GM23338 (cell line): Measurements from ENCODE around the gene TMEM185A. TPM values are rescaled to one million over a fixed set of nuclear protein-coding genes. Genes with fewer than 3 reads are reported as not detected.
"Not testable (repeated sequence)": the region's sequence is repeated elsewhere in the genome, so short reads cannot be mapped to it uniquely, and the experiment has no call there.

Source experiments
- ATAC-seq: fragments of 200-7000 bp; cut with Tn5 transposase; 3 replicates; pipeline ENCODE4 v1.9.1; 2020
- DNase-seq: peaks from one replicate; pipeline ENCODE4 v3.0.0-alpha.2; 2015; ENCODE audit warnings: low spot score
- H2AFZ ChIP-seq: fragments of 200-600 bp; sonication (generic); 2 replicates; pipeline ENCODE4 v1.8.0; 2016; ENCODE audit warnings: antibody characterized with exemption, mild to moderate bottlenecking, moderate library complexity
- H3F3A ChIP-seq: fragments of 200-600 bp; sonication (generic); replicated peaks from 2 replicates; pipeline ENCODE4 v1.8.0; 2017; ENCODE audit warnings: antibody characterized with exemption, mixed run types, low read depth
- H3K27ac ChIP-seq: fragments of 200-600 bp; sonication (generic); 2 replicates; pipeline ENCODE4 v1.6.1; 2016; ENCODE audit warnings: low read depth
- H3K27me3 ChIP-seq: fragments of 200-600 bp; sonication (generic); 2 replicates; pipeline ENCODE4 v1.8.0; 2016; ENCODE audit warnings: mild to moderate bottlenecking, mixed run types, moderate library complexity; ENCODE audit not compliant: insufficient read depth
- H3K36me3 ChIP-seq: fragments of 200-600 bp; sonication (generic); 2 replicates; pipeline ENCODE4 v1.8.0; 2016; ENCODE audit warnings: mild to moderate bottlenecking; ENCODE audit not compliant: insufficient read depth
- H3K4me1 ChIP-seq: fragments of 200-600 bp; sonication (generic); 2 replicates; pipeline ENCODE4 v1.8.0; 2016; ENCODE audit warnings: mild to moderate bottlenecking, moderate library complexity; ENCODE audit not compliant: insufficient read depth
- H3K4me2 ChIP-seq: fragments of 200-600 bp; sonication (generic); 2 replicates; pipeline ENCODE4 v1.7.1; 2017; ENCODE audit warnings: mixed run types
- H3K4me3 ChIP-seq: fragments of 200-600 bp; sonication (generic); 2 replicates; pipeline ENCODE4 v1.6.1; 2016; ENCODE audit warnings: mixed run types
- H3K79me2 ChIP-seq: fragments of 200-600 bp; sonication (generic); replicated peaks from 2 replicates; pipeline ENCODE4 v1.8.0; 2017; ENCODE audit warnings: mild to moderate bottlenecking; ENCODE audit not compliant: insufficient read depth
- H3K9me2 ChIP-seq: fragments of 200-600 bp; sonication (generic); 2 replicates; pipeline ENCODE4 v1.8.0; 2017; ENCODE audit not compliant: insufficient read depth
- H4K20me1 ChIP-seq: fragments of 200-600 bp; sonication (generic); replicated peaks from 2 replicates; pipeline ENCODE4 v1.8.0; 2017; ENCODE audit warnings: mild to moderate bottlenecking; ENCODE audit not compliant: insufficient read depth
- H3K27ac Mint-ChIP-seq: 2 replicates; pipeline ENCODE4 v1.8.0; 2020; ENCODE audit warnings: inconsistent platforms, mild to moderate bottlenecking, moderate library complexity, mixed read lengths
- H3K27me3 Mint-ChIP-seq: 3 replicates; pipeline ENCODE4 v1.8.0; 2022; ENCODE audit warnings: low read depth, mild to moderate bottlenecking, moderate library complexity, mixed read lengths, inconsistent platforms; ENCODE audit not compliant: insufficient read depth, poor library complexity
- H3K36me3 Mint-ChIP-seq: 3 replicates; pipeline ENCODE4 v1.8.0; 2021; ENCODE audit warnings: low read depth, mild to moderate bottlenecking, inconsistent platforms, moderate library complexity, mixed read lengths
- H3K4me1 Mint-ChIP-seq: 3 replicates; pipeline ENCODE4 v1.8.0; 2020; ENCODE audit warnings: mild to moderate bottlenecking, inconsistent platforms, mixed read lengths
- H3K4me3 Mint-ChIP-seq: 3 replicates; pipeline ENCODE4 v1.8.0; 2021; ENCODE audit warnings: moderate library complexity, mild to moderate bottlenecking, inconsistent platforms, mixed read lengths
- H3K9me3 Mint-ChIP-seq: 3 replicates; pipeline ENCODE4 v1.8.0; 2020; ENCODE audit warnings: moderate library complexity, mild to moderate bottlenecking, inconsistent platforms, mixed read lengths
- CREB1 ChIP-seq: fragments of 250-450 bp; sonication (Bioruptor Pico); IDR thresholded peaks from 2 replicates; pipeline ENCODE4 v1.5.0; 2020; ENCODE audit warnings: low read depth, mild to moderate bottlenecking, moderate library complexity
- JUNB ChIP-seq: IDR thresholded peaks from one replicate; pipeline ENCODE4 v1.6.1; 2016; ENCODE audit warnings: antibody characterized with exemption; ENCODE audit not compliant: unreplicated experiment
- polyA plus RNA-seq: library from polyadenylated mRNA; unstranded; fragments of >200 nt; fragmentation: Nextera tagmentation; extraction: Ambion mirVana; gene quantifications from 2 replicates; pipeline ENCODE4 v1.2.1, GENCODE V29; 2016
- total RNA-seq: library from RNA; depleted of rRNA; stranded (reverse); fragments of >200 nt; shearing (Covaris generic); gene quantifications from 2 replicates; pipeline ENCODE4 v1.2.3, GENCODE V29; 2014
- TF ChIP-seq, protein P1 (sequence below), 2 experiments: fragments of 200-600 bp in 1 of 2; sonication (generic) in 1 of 2; conservative IDR thresholded peaks; 2 replicates each; pipeline versions ENCODE4 v1.5.1 to v1.6.1; 2016 to 2017; ENCODE audit warnings: antibody characterized with exemption in 2 of 2, low read depth in 2 of 2, mild to moderate bottlenecking in 2 of 2, moderate library complexity in 1 of 2
- TF ChIP-seq, protein P2 (sequence below): IDR thresholded peaks from 2 replicates; pipeline ENCODE4 v1.6.1; 2016; ENCODE audit warnings: antibody characterized with exemption
- TF ChIP-seq, protein P3 (sequence below): IDR thresholded peaks from one replicate; pipeline ENCODE4 v1.6.1; 2018; ENCODE audit warnings: antibody characterized with exemption; ENCODE audit not compliant: unreplicated experiment

The TMEM185A gene
- total and polyA plus RNA-seq, 2 experiments from 2014 or later: 9.3 to 16.7 TPM

DNA sequence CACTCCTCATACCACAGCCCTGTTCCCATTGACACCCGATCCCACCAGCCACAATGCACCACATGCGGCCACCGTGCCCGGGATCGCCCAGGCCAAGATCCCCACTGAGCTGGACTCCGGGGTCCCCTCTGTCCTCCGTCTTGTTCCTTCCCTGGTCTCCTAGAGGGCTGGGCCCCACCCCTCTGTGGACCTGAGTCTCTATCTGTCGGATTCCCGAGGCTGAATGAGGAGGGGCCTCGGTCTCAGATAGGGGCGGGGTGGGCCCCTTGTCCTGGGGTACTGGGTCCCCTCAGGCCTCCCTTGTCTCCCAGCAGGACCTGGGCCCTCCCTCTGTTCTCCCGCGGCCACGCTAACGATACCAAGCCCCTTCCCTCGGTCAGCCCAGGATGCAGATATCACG lies 46.0 kb downstream of the TMEM185A start:
- H3K27ac Mint-ChIP-seq, H3F3A ChIP-seq: not testable (repeated sequence)

DNA sequence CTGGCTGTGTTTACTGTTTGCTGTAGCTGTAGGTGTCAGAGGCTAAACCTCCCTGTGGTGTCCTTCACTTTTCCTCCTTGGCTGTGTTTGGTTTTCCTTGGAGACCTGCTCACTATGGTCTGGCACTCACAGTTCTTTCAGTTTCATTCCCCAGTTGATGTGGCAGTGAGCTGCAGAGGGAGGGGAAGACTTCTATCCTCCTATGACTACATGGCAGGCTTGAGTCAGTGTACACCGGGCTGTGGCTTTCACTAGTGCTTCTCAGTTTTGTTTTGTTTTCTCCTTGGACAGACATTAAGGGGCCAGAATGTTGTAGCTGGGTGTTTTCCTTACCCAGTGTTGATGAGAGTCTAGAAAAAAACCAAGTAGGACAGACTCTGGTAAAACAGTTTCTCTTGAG lies 58.1 kb downstream of the TMEM185A start:
- H3K4me1 Mint-ChIP-seq, H3K27me3 ChIP-seq, H3K4me3 ChIP-seq, H3K9me3 Mint-ChIP-seq, H3K9me2 ChIP-seq, H3K36me3 Mint-ChIP-seq, H3K27ac Mint-ChIP-seq, H4K20me1 ChIP-seq, ATAC-seq, DNase-seq, H3K4me2 ChIP-seq, H3K4me3 Mint-ChIP-seq, H3K27me3 Mint-ChIP-seq, H2AFZ ChIP-seq, H3K4me1 ChIP-seq, H3K27ac ChIP-seq, H3K36me3 ChIP-seq, H3F3A ChIP-seq, H3K79me2 ChIP-seq: not testable (repeated sequence)

More for the DNA sequence above, 46.0 kb downstream of the TMEM185A start:
- not testable (repeated sequence) for H3K4me3 Mint-ChIP-seq, H3K36me3 ChIP-seq, H3K4me3 ChIP-seq, H3K27ac ChIP-seq, H3K79me2 ChIP-seq, H3K9me2 ChIP-seq, DNase-seq, H2AFZ ChIP-seq, ATAC-seq, H3K4me1 ChIP-seq, H3K9me3 Mint-ChIP-seq, H3K4me1 Mint-ChIP-seq, H3K4me2 ChIP-seq, H3K36me3 Mint-ChIP-seq, H4K20me1 ChIP-seq, H3K27me3 ChIP-seq, H3K27me3 Mint-ChIP-seq

DNA sequence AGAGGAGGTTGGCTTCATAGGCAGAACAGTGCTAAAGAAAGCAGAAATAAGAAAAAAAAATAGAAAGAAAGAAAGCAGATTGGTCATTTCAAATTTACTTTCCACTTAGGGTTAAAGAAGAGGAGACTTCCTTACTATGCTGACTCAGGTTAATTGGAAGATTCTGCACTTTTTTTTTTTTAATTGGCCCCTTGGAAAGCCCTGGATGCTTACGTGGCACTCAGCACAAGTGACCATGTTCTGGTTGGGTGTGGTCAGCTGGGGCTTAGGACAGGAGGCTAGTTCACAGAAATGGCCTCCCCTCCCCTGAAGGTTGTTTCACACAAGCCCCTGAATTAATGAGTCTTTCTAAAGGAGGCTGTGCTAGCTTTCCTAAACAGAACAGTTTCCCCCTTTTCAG lies 58.8 kb downstream of the TMEM185A start:
- Histone ChIP-seq H3K79me2 (no peaks in the 10 kb centered on the region), H3K4me3 (no peak overlapping the region), H2AFZ (no peak overlapping the region), H3K27ac (no peak overlapping the region), H3K9me2 (no peaks in the 10 kb centered on the region), H4K20me1 (no peaks in the 10 kb centered on the region), H3K27me3 (no peaks in the 10 kb centered on the region), H3K4me2 (no peak overlapping the region), H3K36me3 (no peaks in the 10 kb centered on the region), H3K4me1 (no peaks in the 10 kb centered on the region), H3F3A (no peaks in the 10 kb centered on the region)
- Mint-ChIP-seq H3K9me3 (no peaks in the 10 kb centered on the region), H3K27ac (no peak overlapping the region), H3K4me3 (no peak overlapping the region), H3K4me1 (peaks cover 7% of the 10 kb centered on the region; the same call in 2 of the 3 replicates), H3K36me3 (no peaks in the 10 kb centered on the region), H3K27me3 (no peaks in the 10 kb centered on the region)
- no peak for ATAC-seq
- no peak for DNase-seq
- TF ChIP-seq, protein P1, sequence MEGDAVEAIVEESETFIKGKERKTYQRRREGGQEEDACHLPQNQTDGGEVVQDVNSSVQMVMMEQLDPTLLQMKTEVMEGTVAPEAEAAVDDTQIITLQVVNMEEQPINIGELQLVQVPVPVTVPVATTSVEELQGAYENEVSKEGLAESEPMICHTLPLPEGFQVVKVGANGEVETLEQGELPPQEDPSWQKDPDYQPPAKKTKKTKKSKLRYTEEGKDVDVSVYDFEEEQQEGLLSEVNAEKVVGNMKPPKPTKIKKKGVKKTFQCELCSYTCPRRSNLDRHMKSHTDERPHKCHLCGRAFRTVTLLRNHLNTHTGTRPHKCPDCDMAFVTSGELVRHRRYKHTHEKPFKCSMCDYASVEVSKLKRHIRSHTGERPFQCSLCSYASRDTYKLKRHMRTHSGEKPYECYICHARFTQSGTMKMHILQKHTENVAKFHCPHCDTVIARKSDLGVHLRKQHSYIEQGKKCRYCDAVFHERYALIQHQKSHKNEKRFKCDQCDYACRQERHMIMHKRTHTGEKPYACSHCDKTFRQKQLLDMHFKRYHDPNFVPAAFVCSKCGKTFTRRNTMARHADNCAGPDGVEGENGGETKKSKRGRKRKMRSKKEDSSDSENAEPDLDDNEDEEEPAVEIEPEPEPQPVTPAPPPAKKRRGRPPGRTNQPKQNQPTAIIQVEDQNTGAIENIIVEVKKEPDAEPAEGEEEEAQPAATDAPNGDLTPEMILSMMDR (conservative IDR thresholded peaks at IDR 0.05; ENCODE audit: low read depth in 2 of 2): no peak
- TF ChIP-seq, protein P2, sequence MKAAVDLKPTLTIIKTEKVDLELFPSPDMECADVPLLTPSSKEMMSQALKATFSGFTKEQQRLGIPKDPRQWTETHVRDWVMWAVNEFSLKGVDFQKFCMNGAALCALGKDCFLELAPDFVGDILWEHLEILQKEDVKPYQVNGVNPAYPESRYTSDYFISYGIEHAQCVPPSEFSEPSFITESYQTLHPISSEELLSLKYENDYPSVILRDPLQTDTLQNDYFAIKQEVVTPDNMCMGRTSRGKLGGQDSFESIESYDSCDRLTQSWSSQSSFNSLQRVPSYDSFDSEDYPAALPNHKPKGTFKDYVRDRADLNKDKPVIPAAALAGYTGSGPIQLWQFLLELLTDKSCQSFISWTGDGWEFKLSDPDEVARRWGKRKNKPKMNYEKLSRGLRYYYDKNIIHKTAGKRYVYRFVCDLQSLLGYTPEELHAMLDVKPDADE: no peak
- TF ChIP-seq JUNB: no peak
- TF ChIP-seq, protein P3, sequence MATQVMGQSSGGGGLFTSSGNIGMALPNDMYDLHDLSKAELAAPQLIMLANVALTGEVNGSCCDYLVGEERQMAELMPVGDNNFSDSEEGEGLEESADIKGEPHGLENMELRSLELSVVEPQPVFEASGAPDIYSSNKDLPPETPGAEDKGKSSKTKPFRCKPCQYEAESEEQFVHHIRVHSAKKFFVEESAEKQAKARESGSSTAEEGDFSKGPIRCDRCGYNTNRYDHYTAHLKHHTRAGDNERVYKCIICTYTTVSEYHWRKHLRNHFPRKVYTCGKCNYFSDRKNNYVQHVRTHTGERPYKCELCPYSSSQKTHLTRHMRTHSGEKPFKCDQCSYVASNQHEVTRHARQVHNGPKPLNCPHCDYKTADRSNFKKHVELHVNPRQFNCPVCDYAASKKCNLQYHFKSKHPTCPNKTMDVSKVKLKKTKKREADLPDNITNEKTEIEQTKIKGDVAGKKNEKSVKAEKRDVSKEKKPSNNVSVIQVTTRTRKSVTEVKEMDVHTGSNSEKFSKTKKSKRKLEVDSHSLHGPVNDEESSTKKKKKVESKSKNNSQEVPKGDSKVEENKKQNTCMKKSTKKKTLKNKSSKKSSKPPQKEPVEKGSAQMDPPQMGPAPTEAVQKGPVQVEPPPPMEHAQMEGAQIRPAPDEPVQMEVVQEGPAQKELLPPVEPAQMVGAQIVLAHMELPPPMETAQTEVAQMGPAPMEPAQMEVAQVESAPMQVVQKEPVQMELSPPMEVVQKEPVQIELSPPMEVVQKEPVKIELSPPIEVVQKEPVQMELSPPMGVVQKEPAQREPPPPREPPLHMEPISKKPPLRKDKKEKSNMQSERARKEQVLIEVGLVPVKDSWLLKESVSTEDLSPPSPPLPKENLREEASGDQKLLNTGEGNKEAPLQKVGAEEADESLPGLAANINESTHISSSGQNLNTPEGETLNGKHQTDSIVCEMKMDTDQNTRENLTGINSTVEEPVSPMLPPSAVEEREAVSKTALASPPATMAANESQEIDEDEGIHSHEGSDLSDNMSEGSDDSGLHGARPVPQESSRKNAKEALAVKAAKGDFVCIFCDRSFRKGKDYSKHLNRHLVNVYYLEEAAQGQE: no peak
- TF ChIP-seq CREB1: no peak
